OCI-LY7 (cell line): ENCODE results near the gene SLC25A42. TPM values are rescaled to one million over a fixed set of nuclear protein-coding genes. Genes with fewer than 3 reads are reported as not detected.
"Not testable (repeated sequence)": the region's sequence is repeated elsewhere in the genome, so short reads cannot be mapped to it uniquely, and the experiment has no call there.

Source experiments
- BruUV-seq: library from RNA; stranded (reverse); fragments of 400-500 nt; replicated peaks from 2 replicates; lab custom pipeline; 2021; lab: Mats Ljungman, UMichigan
- CTCF ChIA-PET: fragments of 300-600 bp; sonication (Branson Sonifier 250); formaldehyde crosslinking; loops from one replicate; lab custom pipeline; 2022; ENCODE audit warnings: antibody characterized with exemption; ENCODE audit not compliant: unreplicated experiment; lab: Charles Lee
- POLR2A ChIA-PET: fragments of 300-600 bp; sonication (Branson Sonifier 250); formaldehyde crosslinking; loops from one replicate; lab custom pipeline; 2022; ENCODE audit warnings: antibody characterized with exemption; lab: Charles Lee
- DNase-seq: peaks from one replicate; pipeline ENCODE4 v3.0.0-alpha.2; 2015; ENCODE audit warnings: low spot score
- H2AFZ ChIP-seq: fragments of 200-600 bp; sonication (generic), shearing (Covaris generic); 2 replicates; pipeline ENCODE4 v1.6.1; 2014; ENCODE audit warnings: mild to moderate bottlenecking, antibody characterized with exemption, low read length, moderate library complexity
- H3K27ac ChIP-seq: fragments of 200-600 bp; sonication (generic); 2 replicates; pipeline ENCODE4 v1.5.1; 2014; ENCODE audit warnings: mixed run types, low read depth, mild to moderate bottlenecking, moderate library complexity, low read length, inconsistent platforms; ENCODE audit not compliant: poor library complexity, severe bottlenecking
- H3K36me3 ChIP-seq: fragments of 200-600 bp; sonication (generic); 2 replicates; pipeline ENCODE4 v1.6.1; 2014; ENCODE audit warnings: mild to moderate bottlenecking, antibody characterized with exemption, low read length, moderate library complexity, mixed read lengths; ENCODE audit not compliant: insufficient read depth
- H3K4me1 ChIP-seq: fragments of 200-600 bp; sonication (generic); 2 replicates; pipeline ENCODE4 v1.5.1; 2014; ENCODE audit warnings: mild to moderate bottlenecking, low read length; ENCODE audit not compliant: insufficient read depth, poor library complexity, severe bottlenecking
- H3K4me2 ChIP-seq: fragments of 200-600 bp; sonication (generic); 2 replicates; pipeline ENCODE4 v1.6.1; 2014; ENCODE audit warnings: mild to moderate bottlenecking, low read length
- H3K4me3 ChIP-seq: fragments of 200-600 bp; sonication (generic); 2 replicates; pipeline ENCODE4 v1.5.1; 2014; ENCODE audit warnings: mild to moderate bottlenecking, low read depth, low read length; ENCODE audit not compliant: poor library complexity, severe bottlenecking
- H3K79me2 ChIP-seq: fragments of 200-600 bp; sonication (generic); 2 replicates; pipeline ENCODE4 v1.6.1; 2016; ENCODE audit warnings: low read depth, mild to moderate bottlenecking, low read length, moderate library complexity, mixed read lengths; ENCODE audit not compliant: insufficient read depth
- H3K9me2 ChIP-seq: fragments of 200-600 bp; sonication (generic); 2 replicates; pipeline ENCODE4 v1.6.1; 2016; ENCODE audit warnings: mild to moderate bottlenecking, low read length, mixed read lengths; ENCODE audit not compliant: insufficient read depth
- H3K9me3 ChIP-seq: fragments of 200-600 bp; sonication (generic); 2 replicates; pipeline ENCODE4 v1.6.1; 2014; ENCODE audit warnings: mild to moderate bottlenecking, mixed run types, low read length, mixed read lengths
- H4K20me1 ChIP-seq: fragments of 200-600 bp; sonication (generic); 2 replicates; pipeline ENCODE4 v1.6.1; 2014; ENCODE audit warnings: mild to moderate bottlenecking, antibody characterized with exemption, low read length, moderate library complexity, mixed read lengths; ENCODE audit not compliant: insufficient read depth
- EZH2phosphoT487 ChIP-seq: fragments of 200-600 bp; sonication (generic); IDR thresholded peaks from 2 replicates; pipeline ENCODE4 v1.6.1; 2018; ENCODE audit warnings: low read depth, borderline replicate concordance, mild to moderate bottlenecking, mixed run types, antibody characterized with exemption, low read length, moderate library complexity, mixed read lengths
- intact Hi-C: fragments of 100-400 bp; cut with micrococcal nuclease; formaldehyde crosslinking; loops from one replicate; pipeline ENCODE4 v1.10.0; 2022; ENCODE audit not compliant: unreplicated experiment
- total RNA-seq, 2 experiments: library from RNA; depleted of rRNA in 1 of 2; stranded (reverse); fragments of >200 nt in 1 of 2; shearing (Covaris generic) in 1 of 2; gene quantifications; 2 replicates each; pipeline ENCODE4 v1.2.3, GENCODE V29; 2014 to 2022
- TF ChIP-seq, protein P1 (sequence below): fragments of 200-600 bp; sonication (generic); conservative IDR thresholded peaks from 2 replicates; pipeline ENCODE4 v1.5.1; 2014; ENCODE audit warnings: mild to moderate bottlenecking, antibody characterized with exemption, low read length, moderate library complexity, mixed read lengths

Gene SLC25A42
- total RNA-seq, 2 experiments from 2014 or later, result 13.8 to 23.4 TPM

DNA sequence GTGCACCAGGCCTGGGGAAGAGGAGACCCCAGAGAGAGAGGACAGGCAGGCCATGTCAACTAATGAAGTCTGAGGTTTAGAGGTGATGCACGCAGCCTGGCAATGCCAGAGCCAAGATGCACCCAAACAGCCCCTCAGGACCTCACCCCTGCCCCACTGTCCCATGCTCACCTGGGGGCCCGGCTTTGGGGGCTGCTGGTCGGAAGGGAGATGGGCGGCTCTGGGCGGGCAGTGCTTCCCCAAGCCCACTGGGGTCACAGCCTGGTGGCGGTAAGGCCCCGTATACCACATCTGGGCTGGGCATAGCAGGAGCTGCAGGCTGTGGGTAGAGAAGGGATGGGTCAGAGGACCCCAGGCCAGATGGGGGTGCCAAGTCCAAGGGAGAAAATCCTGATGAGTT is 83.1 kb downstream of the SLC25A42 start:
- no peak for TF ChIP-seq EZH2phosphoT487
- TF ChIP-seq, protein P1, sequence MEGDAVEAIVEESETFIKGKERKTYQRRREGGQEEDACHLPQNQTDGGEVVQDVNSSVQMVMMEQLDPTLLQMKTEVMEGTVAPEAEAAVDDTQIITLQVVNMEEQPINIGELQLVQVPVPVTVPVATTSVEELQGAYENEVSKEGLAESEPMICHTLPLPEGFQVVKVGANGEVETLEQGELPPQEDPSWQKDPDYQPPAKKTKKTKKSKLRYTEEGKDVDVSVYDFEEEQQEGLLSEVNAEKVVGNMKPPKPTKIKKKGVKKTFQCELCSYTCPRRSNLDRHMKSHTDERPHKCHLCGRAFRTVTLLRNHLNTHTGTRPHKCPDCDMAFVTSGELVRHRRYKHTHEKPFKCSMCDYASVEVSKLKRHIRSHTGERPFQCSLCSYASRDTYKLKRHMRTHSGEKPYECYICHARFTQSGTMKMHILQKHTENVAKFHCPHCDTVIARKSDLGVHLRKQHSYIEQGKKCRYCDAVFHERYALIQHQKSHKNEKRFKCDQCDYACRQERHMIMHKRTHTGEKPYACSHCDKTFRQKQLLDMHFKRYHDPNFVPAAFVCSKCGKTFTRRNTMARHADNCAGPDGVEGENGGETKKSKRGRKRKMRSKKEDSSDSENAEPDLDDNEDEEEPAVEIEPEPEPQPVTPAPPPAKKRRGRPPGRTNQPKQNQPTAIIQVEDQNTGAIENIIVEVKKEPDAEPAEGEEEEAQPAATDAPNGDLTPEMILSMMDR, result no peak
- no TSS peak for BruUV-seq
- intact Hi-C loops, result loop anchor here (1.0 kb wide), 1 partner anchor 28 kb away; no protein-coding TSS in a partner anchor
- Histone ChIP-seq H3K27ac (peak overlapping the region; percentile 46), H3K9me2 (no peaks in the 10 kb centered on the region), H3K4me2 (no peak overlapping the region), H3K9me3 (no peaks in the 10 kb centered on the region), H3K79me2 (no peaks in the 10 kb centered on the region), H3K4me3 (no peak overlapping the region), H3K36me3 (peaks cover 83% of the 10 kb centered on the region), H4K20me1 (no peaks in the 10 kb centered on the region), H2AFZ (no peak overlapping the region), H3K4me1 (peaks cover 65% of the 10 kb centered on the region)
- DNase-seq, result no peak
- POLR2A ChIA-PET, result interaction anchor here (0.5 to 2.1 kb wide), 5 partner anchors 9 to 88 kb away, joined by 3 to 7 read pairs (median 5); no protein-coding TSS in a partner anchor
- CTCF ChIA-PET, result interaction anchor here (0.9 to 2.4 kb wide), 2 partner anchors 12 to 28 kb away, joined by 3 to 17 read pairs; no protein-coding TSS in a partner anchor

GRCh38 chr19:19147344-19147743 is 83.5 kb downstream of the SLC25A42 start:
- intact Hi-C loops, result no loop called here
- no TSS peak for BruUV-seq
- no peaks in the 10 kb centered on the region for H4K20me1 ChIP-seq
- peak overlapping the region; percentile 46 for H3K27ac ChIP-seq
- no peak overlapping the region for H2AFZ ChIP-seq
- no peak overlapping the region for H3K4me3 ChIP-seq
- peaks cover 84% of the 10 kb centered on the region for H3K36me3 ChIP-seq
- TF ChIP-seq, protein P1, result no peak
- no peak for TF ChIP-seq EZH2phosphoT487
- no peak overlapping the region for H3K4me2 ChIP-seq
- POLR2A ChIA-PET, result interaction anchor here (0.5 to 2.1 kb wide), 5 partner anchors 9 to 89 kb away, joined by 3 to 7 read pairs (median 5); no protein-coding TSS in a partner anchor
- no peak for DNase-seq
- H3K79me2 ChIP-seq, result peaks cover 1% of the 10 kb centered on the region; the same call in 1 of the 2 replicates
- H3K9me3 ChIP-seq, result no peaks in the 10 kb centered on the region
- peaks cover 69% of the 10 kb centered on the region for H3K4me1 ChIP-seq
- no peaks in the 10 kb centered on the region for H3K9me2 ChIP-seq
- CTCF ChIA-PET, result interaction anchor here (0.9 to 2.4 kb wide), 2 partner anchors 11 to 27 kb away, joined by 3 to 17 read pairs; no protein-coding TSS in a partner anchor

GRCh38 chr19:19148504-19148903 is 84.7 kb downstream of the SLC25A42 start:
- POLR2A ChIA-PET, result interaction anchor here (1.0 to 1.8 kb wide), 4 partner anchors 12 to 26 kb away, joined by 3 to 5 read pairs (median 4); no protein-coding TSS in a partner anchor
- not testable (repeated sequence) for DNase-seq

More at GRCh38 chr19:19148504-19148903, 84.7 kb downstream of the SLC25A42 start:
- H4K20me1 ChIP-seq, H3K4me3 ChIP-seq, H3K9me3 ChIP-seq, BruUV-seq, intact Hi-C loops, H3K9me2 ChIP-seq, H3K4me2 ChIP-seq, CTCF ChIA-PET, H2AFZ ChIP-seq, H3K27ac ChIP-seq: not testable (repeated sequence)
- Histone ChIP-seq H3K79me2 (peaks cover 13% of the 10 kb centered on the region; the same call in 1 of the 2 replicates), H3K36me3 (peaks cover 89% of the 10 kb centered on the region), H3K4me1 (peaks cover 76% of the 10 kb centered on the region)
